Activated CD8-positive, alpha-beta memory T cell treated with anti-CD3 and anti-CD28 coated beads, Interleukin-2, amount 50 U/mL, for 1 hour (primary cell): Measurements from ENCODE around the gene NOD1.

ENCODE experiments used
- DNase-seq: peaks from one replicate; pipeline ENCODE4 v3.0.0-alpha.2; 2020; ENCODE audit errors: extremely low read depth

The NOD1 gene

GRCh38 chr7:30469303-30469702 lies 9.3 kb downstream of the NOD1 start:
- DNase-seq = no peak

- no peak for DNase-seq
These were observed 9.8 kb downstream of the NOD1 start for GRCh38 chr7:30468791-30469190.

- DNase-seq = no peak
These were observed 10.5 kb downstream of the NOD1 start for GRCh38 chr7:30468041-30468440.

DNA sequence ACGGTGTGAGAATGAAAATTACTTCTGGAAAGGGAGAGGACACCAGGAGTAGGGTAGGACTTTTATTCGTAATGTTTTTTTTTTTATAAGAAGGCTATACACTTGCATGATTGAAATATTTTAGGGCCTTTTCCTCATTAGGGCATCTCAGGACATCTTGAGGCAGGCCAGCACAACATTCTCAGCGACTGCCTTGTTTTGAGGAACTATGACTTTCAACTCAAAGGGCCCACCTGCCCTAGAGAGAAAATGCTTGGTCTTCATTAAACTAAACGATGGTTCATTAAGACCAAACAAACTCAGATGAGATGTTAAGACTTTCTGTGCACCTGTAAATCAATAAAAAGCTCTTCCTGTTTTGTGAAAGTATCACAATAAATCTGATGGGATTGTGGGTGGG lies 11.3 kb downstream of the NOD1 start:
- DNase-seq = no peak

DNA sequence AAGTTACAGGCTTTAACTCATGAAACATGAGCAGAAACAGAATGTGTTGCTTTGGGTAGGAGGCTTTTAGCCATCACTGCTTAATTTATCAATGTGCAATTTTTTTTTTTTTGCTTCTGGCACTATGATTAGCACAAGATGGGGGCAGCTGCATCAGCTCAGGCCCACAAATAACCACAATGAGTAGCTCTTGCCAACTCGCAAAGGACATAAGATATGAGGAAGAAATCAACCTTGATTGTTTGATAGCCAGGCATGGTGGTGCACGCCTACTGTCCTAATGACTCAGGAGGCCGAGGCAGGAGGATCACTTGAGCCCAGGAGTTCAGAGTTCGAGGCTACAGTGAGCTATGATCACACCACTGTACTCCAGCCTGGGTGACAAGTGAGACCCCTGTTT lies 12.3 kb downstream of the NOD1 start:
- DNase-seq = no peak

- DNase-seq = no peak
These were observed 12.8 kb downstream of the NOD1 start for GRCh38 chr7:30465811-30466180.

DNA sequence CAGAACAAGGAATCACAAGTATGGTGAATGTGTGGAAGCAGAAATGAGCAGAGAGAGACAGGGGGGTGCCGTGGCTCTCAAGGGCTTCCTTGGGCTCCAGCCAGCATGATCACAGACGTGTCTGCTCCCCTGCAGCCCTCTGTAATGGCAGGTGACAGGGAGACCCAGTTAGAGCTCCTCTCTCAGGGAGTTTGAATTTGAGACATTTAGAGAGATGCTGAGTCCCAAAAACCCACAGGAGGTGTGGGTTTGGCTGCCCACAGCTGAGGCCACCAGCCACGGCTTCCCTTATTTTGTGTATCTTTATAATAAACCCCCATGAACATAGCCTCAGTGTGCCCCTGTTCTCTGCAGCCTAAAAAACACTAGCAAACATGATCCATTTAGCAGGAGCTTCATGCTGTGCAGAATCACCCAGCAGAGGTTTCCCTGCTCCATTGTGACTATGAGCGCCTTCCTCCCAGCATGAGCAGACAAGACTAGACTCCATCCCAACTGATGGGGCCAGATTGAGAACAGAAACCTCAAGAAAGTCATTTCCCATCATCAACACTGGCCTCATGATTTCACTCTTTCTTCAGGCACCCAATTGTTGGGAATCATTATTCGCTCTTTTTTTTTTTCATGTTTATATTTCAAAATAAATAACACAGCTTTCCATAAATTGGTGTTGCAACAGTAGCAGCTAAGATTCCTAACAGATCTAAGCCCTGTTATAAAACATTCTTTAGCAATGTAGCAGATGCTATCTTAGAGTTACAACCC lies 13.4 kb downstream of the NOD1 start:
- DNase-seq = no peak

DNA sequence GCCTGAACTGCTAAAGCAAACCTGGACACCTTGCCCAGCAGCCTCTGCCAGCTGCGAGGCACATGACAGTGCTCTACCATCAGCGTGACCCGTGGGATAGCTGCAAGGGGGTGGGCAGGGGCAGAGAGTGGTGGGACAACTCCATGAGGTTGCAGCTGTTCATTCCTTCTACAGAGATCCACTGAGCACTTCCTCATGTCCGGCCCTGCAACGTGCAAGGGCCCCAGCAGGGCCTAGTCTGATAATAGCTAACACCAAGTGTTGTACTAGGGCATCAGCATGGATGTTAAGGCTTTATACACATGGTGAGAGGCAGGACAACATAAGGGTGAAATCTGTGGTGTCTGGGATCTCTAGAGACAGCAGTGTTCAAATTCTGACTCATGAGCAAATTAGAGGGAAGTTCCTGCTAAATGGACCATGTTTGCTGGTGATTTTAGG lies 14.3 kb downstream of the NOD1 start:
- DNase-seq = no peak

- no peak for DNase-seq
These were observed 15.0 kb downstream of the NOD1 start for GRCh38 chr7:30463405-30464145.

GRCh38 chr7:30462179-30462578 lies 16.4 kb downstream of the NOD1 start:
- DNase-seq = no peak

DNA sequence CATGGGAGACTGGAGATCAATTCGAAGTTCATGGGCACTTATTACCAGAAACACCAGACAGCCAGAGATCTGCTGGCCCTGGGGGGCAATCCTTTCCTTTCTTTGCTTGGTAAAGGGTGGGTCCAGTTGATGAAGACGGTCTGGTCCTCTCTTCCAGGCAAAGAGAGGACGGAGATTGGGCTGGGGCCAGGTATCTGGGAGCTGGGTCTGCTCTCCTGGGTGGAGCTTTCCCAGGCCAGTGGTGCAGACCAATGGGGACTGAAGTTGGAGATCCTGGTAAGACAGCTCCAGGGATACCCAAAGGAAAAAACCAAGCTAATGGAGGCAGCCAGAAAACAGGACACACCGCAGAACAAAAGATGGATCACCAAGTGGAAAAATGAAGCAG lies 18.3 kb downstream of the NOD1 start:
- DNase-seq = no peak

DNA sequence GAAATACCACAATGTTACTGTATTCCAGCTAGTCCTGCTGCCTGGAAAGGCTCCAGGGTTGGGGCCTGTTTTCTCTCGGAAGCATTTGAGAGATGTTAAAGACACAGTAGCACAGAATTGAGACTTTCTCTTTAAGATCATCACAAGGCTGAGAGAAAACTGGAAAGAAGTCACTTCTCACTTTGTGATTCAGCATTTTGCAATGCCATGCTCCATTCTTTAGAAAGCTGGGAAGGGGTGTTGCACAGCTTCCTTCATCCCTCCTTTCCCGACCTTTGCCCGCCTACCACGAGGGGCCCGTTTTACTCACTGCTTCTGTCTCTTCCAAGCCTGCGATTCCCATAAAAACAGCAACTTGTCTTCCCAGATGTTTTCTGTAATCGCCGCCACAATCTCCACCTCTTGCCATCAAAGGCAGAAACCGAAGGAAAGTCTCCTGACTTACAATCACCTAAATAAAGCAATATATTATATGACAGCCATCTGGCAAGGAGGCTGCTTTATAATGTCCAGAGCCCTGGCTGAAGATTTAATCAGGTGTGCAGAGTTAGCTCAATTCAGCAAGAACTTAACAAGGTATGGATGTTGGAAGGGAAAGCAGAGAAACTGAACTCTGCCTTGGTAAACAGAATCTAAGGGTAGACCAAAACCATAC lies 18.9 kb downstream of the NOD1 start:
- DNase-seq = no peak

- no peak for DNase-seq
These were observed 20.3 kb downstream of the NOD1 start for GRCh38 chr7:30458311-30458710.

DNA sequence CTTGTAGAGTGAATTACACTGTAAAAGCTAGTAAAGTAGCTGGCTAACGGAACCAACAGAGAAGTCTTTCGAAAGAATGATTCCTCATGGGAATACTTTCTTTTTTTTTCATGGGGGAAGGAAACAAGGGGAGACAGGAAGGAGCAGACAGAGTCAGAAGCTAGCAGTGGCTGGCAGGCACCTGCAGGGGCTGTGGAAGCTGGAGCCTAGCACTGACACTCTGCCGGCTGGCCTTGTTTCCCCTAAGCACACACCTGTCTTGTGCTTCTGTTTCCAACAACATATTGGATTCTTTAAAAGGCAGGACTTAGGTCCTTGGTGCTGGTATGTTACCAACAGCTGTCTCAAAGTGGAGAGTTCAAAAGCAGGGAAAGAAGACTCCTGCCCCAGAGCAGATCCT lies 24.7 kb downstream of the NOD1 start:
- no peak for DNase-seq

DNA sequence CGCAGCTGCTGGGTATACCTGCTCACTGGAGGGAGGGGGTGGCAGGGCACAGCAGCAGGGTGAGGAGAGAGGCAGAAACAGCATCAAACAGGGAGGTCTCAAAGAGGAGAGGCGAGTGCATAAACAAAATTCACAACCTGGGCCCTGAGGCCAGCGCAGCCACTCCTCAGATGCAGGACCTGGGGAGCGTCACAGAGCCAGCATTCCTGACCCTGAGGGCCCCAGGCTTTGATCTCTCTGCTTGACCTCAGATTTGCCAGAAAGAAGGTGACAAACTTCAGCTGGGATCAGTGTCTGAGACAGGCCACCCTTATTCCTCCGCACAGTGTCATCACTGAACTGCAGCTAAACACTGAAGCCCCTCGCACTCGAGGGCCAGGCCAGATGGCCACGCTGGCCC lies 25.6 kb downstream of the NOD1 start:
- no peak for DNase-seq

DNA sequence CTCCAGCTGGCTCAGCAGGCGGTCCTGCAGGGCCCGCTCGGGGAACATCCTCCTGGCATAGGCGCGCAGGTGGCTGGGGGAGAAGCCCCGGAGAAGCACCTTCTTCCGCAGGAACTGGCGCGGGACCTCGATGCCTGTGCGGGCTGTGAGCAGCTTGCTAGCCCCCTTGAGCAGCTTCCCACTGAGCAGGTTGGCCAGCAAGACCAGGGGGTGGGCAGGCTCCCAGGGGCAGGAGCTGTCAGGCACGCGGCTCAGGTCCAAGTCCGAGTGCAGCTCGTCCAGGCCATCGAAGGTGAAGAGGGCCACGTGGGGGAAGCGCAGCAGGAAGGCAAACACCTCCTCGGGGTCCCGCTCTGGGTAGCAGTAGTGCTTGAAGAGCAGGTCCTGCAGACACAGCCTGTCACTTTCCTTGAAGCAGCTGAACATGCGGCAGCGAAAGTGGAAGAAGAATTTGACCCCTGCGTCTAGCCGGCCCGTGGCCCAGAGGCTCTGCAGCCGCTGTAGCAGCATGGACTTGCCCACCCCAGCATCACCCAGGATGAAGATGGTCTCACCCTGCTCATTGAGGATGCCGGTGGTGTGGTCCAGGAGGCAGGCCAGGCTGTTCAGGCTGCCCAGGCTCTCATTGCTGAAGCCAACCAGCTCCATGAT lies 26.2 kb downstream of the NOD1 start:
- no peak for DNase-seq

GRCh38 chr7:30451539-30452279 lies 26.9 kb downstream of the NOD1 start:
- no peak for DNase-seq

DNA sequence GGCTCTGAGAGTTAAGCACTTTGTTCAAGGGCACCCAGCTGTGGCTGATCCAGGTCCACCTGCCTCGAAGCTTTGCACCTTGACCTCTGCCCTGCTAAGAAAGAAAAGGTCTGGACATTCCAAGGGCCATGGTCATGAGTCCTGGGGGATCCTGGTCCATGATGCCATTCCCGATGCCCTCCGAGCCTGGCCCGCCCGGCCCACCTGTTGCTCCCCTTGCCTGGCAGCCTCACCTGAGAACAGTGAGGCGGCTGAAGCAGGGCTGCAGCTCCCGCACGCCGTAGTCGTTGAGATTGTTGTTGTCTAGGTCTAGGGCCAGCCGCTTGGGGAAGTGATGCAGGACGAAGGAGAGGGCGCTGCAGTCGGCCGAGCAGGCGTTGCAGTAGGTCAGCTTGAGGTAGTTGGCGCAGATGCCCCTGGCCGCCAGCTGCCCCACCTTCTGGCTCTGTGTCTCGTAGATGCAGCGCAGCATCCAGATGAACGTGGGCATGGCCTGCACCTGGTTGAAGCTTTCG lies 27.5 kb downstream of the NOD1 start:
- no peak for DNase-seq

- DNase-seq = no peak
These were observed 28.2 kb downstream of the NOD1 start for GRCh38 chr7:30450240-30450982.

- DNase-seq = no peak
These were observed 30.0 kb downstream of the NOD1 start for GRCh38 chr7:30448461-30449189.
